GM12878 (cell line): ENCODE results near the gene DSC2. TPM values are rescaled to one million over a fixed set of nuclear protein-coding genes. Genes with fewer than 3 reads are reported as not detected.

Source experiments
- ATAC-seq: fragments of 200-7000 bp; cut with Tn5 transposase; 3 replicates; pipeline ENCODE4 v1.9.1; 2020; ENCODE audit warnings: mild to moderate bottlenecking, moderate library complexity
- BruUV-seq: library from RNA; stranded (reverse); fragments of 400-500 nt; replicated peaks from 2 replicates; lab custom pipeline; 2021; lab: Mats Ljungman, UMichigan
- CTCF ChIA-PET: fragments of 300-600 bp; sonication (Branson Sonifier 250); formaldehyde crosslinking; extraction: SDS; loops from one replicate; lab custom pipeline; 2021; ENCODE audit warnings: inconsistent platforms; lab: Yijun Ruan, JAX
- POLR2A ChIA-PET: fragments of 350-600 bp; formaldehyde crosslinking; extraction: SDS; loops from one replicate; lab custom pipeline; 2021; ENCODE audit warnings: inconsistent platforms; lab: Charles Lee
- RAD21 ChIA-PET: fragments of 300-600 bp; sonication (Branson Sonifier 250); formaldehyde crosslinking; loops from one replicate; lab custom pipeline; 2023; ENCODE audit warnings: antibody characterized with exemption; ENCODE audit not compliant: unreplicated experiment; lab: Charles Lee
- SMC1A ChIA-PET: fragments of 300-600 bp; sonication (Branson Sonifier 250); formaldehyde crosslinking; loops from one replicate; lab custom pipeline; 2023; ENCODE audit not compliant: unreplicated experiment, uncharacterized antibody; lab: Charles Lee
- DNase-seq: peaks from one replicate; pipeline ENCODE4 v3.0.0-alpha.2; 2011; ENCODE audit warnings: low read depth, low spot score
- FAIRE-seq: peaks from 3 replicates; lab custom pipeline; 2011; peaks lifted over from hg19 to GRCh38; lab: Jason Lieb, UNC
- H2AFZ ChIP-seq: 2 replicates; pipeline ENCODE4 v1.6.0; 2011; ENCODE audit warnings: low read depth, low read length, control low read depth; ENCODE audit not compliant: control insufficient read depth
- H3K27ac ChIP-seq: 2 replicates; pipeline ENCODE4 v1.5.1; 2011; ENCODE audit warnings: control low read depth; ENCODE audit not compliant: control insufficient read depth, insufficient read depth
- H3K27me3 ChIP-seq, 2 experiments: replicated peaks in 1 of 2; 2 replicates each; pipeline versions ENCODE4 v1.6.0 to v1.6.1; 2011; ENCODE audit warnings: low read length in 1 of 2; ENCODE audit not compliant: control insufficient read depth in 2 of 2, insufficient read depth in 2 of 2
- H3K36me3 ChIP-seq, 2 experiments: 2 replicates each; pipeline ENCODE4 v1.5.1; 2011; ENCODE audit warnings: low read length in 1 of 2; ENCODE audit not compliant: control insufficient read depth in 2 of 2, insufficient read depth in 2 of 2
- H3K4me1 ChIP-seq: 2 replicates; pipeline ENCODE4 v1.6.1; 2011; ENCODE audit warnings: mild to moderate bottlenecking, low read length, moderate library complexity, mixed read lengths; ENCODE audit not compliant: control insufficient read depth, insufficient read depth
- H3K4me2 ChIP-seq: 2 replicates; pipeline ENCODE4 v1.6.0; 2011; ENCODE audit warnings: control low read depth; ENCODE audit not compliant: control insufficient read depth, insufficient read depth
- H3K4me3 ChIP-seq: fragments of 200-600 bp; sonication (generic); 2 replicates; pipeline ENCODE4 v1.5.1; 2016
- H3K79me2 ChIP-seq: 2 replicates; pipeline ENCODE4 v1.6.0; 2011; ENCODE audit warnings: low read length; ENCODE audit not compliant: control insufficient read depth, insufficient read depth
- H3K9ac ChIP-seq: 2 replicates; pipeline ENCODE4 v1.8.0; 2011; ENCODE audit warnings: low read length, control low read depth, mixed read lengths; ENCODE audit not compliant: control insufficient read depth, insufficient read depth
- H3K9me3 ChIP-seq: replicated peaks from 3 replicates; pipeline ENCODE4 v1.5.1; 2011; ENCODE audit warnings: mild to moderate bottlenecking, low read length; ENCODE audit not compliant: control insufficient read depth, insufficient read depth
- H4K20me1 ChIP-seq: 2 replicates; pipeline ENCODE4 v1.6.0; 2011; ENCODE audit not compliant: control insufficient read depth, insufficient read depth
- CBFB ChIP-seq: IDR thresholded peaks from 2 replicates; pipeline ENCODE4 v1.6.1; 2016; ENCODE audit warnings: antibody characterized with exemption, low read depth
- DPF2 ChIP-seq: fragments of 450-650 bp; IDR thresholded peaks from 2 replicates; pipeline ENCODE4 v1.6.1; 2017; ENCODE audit warnings: mild to moderate bottlenecking
- FOXM1 ChIP-seq: IDR thresholded peaks from 2 replicates; pipeline ENCODE4 v1.6.1; 2012; ENCODE audit warnings: low read depth, mild to moderate bottlenecking, inconsistent platforms, low read length, moderate library complexity
- HDAC6 ChIP-seq: fragments of 200-600 bp; sonication (generic); IDR thresholded peaks from one replicate; pipeline ENCODE4 v1.8.0; 2017; ENCODE audit warnings: antibody characterized with exemption; ENCODE audit not compliant: unreplicated experiment
- POLR2A ChIP-seq: IDR thresholded peaks from 2 replicates; pipeline ENCODE4 v1.6.1; 2011; ENCODE audit warnings: low read depth, mild to moderate bottlenecking, low read length
- POU2F2 ChIP-seq: IDR thresholded peaks from 3 replicates; pipeline ENCODE4 v1.6.1; 2011; ENCODE audit warnings: low read depth, mild to moderate bottlenecking, low read length, borderline replicate concordance
- PRDM15 ChIP-seq: fragments of 450-650 bp; formaldehyde crosslinking; IDR thresholded peaks from 2 replicates; pipeline ENCODE4 v1.4.0; 2020; ENCODE audit warnings: mild to moderate bottlenecking, moderate library complexity
- RELB ChIP-seq: fragments of 450-650 bp; IDR thresholded peaks from 2 replicates; pipeline ENCODE4 v1.6.1; 2017; ENCODE audit warnings: low read depth, mild to moderate bottlenecking, moderate library complexity
- STAT1 ChIP-seq: fragments of 450-650 bp; conservative IDR thresholded peaks from 2 replicates; pipeline ENCODE4 v1.6.1; 2014; ENCODE audit warnings: antibody characterized with exemption, mild to moderate bottlenecking
- TAF1 ChIP-seq: IDR thresholded peaks from 2 replicates; pipeline ENCODE4 v1.6.1; 2011; ENCODE audit warnings: mild to moderate bottlenecking, low read depth, low read length, borderline replicate concordance
- TCF7 ChIP-seq: IDR thresholded peaks from 2 replicates; pipeline ENCODE4 v1.6.1; 2014; ENCODE audit warnings: antibody characterized with exemption, borderline replicate concordance
- YBX1 ChIP-seq: fragments of 450-650 bp; IDR thresholded peaks from 2 replicates; pipeline ENCODE4 v1.6.1; 2016; ENCODE audit warnings: antibody characterized with exemption
- ZNF24 ChIP-seq: fragments of 450-650 bp; IDR thresholded peaks from 2 replicates; pipeline ENCODE4 v1.6.1; 2017; ENCODE audit warnings: antibody characterized with exemption, mild to moderate bottlenecking
- ZNF274 ChIP-seq: IDR thresholded peaks from one replicate; pipeline ENCODE4 v1.8.0; 2011; ENCODE audit not compliant: insufficient read length, insufficient read depth
- in situ Hi-C: fragments of 300-500 bp; cut with MboI; formaldehyde crosslinking; loops from 9 replicates; pipeline ENCODE4 v1.14.3; 2018; ENCODE audit warnings: mixed read lengths
- intact Hi-C: fragments of 100-400 bp; cut with micrococcal nuclease; formaldehyde crosslinking; loops from one replicate; pipeline ENCODE4 v1.14.2; 2022; ENCODE audit not compliant: unreplicated experiment
- polyA plus RNA-seq, 11 experiments: library from polyadenylated mRNA; depleted of rRNA in 4 of 11; unstranded in 6 of 11; stranded (reverse) in 5 of 11; fragments of >200 nt; fragmentation: Nextera tagmentation in 4 of 11; fragmentation: Illumina TruSeq in 1 of 11; extraction: Ambion mirVana in 4 of 11; extraction: Trizol in 1 of 11; gene quantifications; 1 replicate in 1 of 11; 2 replicates in 10 of 11; pipeline versions ENCODE4 v1.2.1 to v1.2.3, GENCODE V29; 2011 to 2016; ENCODE audit warnings: inconsistent platforms in 2 of 11, missing spikeins in 2 of 11, low read depth in 1 of 11
- total RNA-seq, 4 experiments: library from RNA; depleted of rRNA in 3 of 4; stranded (reverse); fragments of >200 nt in 3 of 4; fragmentation: Illumina TruSeq in 1 of 4; extraction: Trizol in 1 of 4; gene quantifications; 2 replicates each; pipeline versions ENCODE4 v1.2.1 to v1.2.3, GENCODE V29; 2013 to 2021

Gene DSC2
- total and polyA plus RNA-seq, 10 of the 15 experiments (the other 5 are each of a cell fraction or from before 2014, with no cell fraction given): 1.2 to 4.9 (median 3.0) TPM; not detected in 1

GRCh38 chr18:31046916-31047315 is 55.3 kb downstream of the DSC2 start:
- intact Hi-C loops (no loop called here), in situ Hi-C loops (no loop called here)
- H3K9me3 ChIP-seq: no peaks in the 10 kb centered on the region; the same call in 2 of the 3 replicates
- H3K27me3 ChIP-seq: peaks cover 2 to 8% of the 10 kb centered on the region in 2 experiments; a peak in 3 of 4 replicates
- ChIA-PET POLR2A (no interaction called here), RAD21 (no interaction called here), CTCF (no interaction called here), SMC1A (no interaction called here)
- H3K27ac ChIP-seq: no peak overlapping the region
- DNase-seq (no peak), ATAC-seq (no peak), FAIRE-seq (no peak)
- no peak overlapping the region for H3K4me3 ChIP-seq
- no TSS peak for BruUV-seq
- TF ChIP-seq POU2F2: no peak
- no peak for TF ChIP-seq YBX1
- TF ChIP-seq PRDM15: no peak
- TF ChIP-seq CBFB: no peak
- TF ChIP-seq ZNF274: no peak
- no peak for TF ChIP-seq FOXM1
- no peak for TF ChIP-seq RELB
- TF ChIP-seq ZNF24: no peak
- no peak for TF ChIP-seq TCF7
- no peak for TF ChIP-seq POLR2A
- TF ChIP-seq HDAC6: no peak
- no peak for TF ChIP-seq TAF1
- TF ChIP-seq DPF2: no peak
- no peak for TF ChIP-seq STAT1
- no peaks in the 10 kb centered on the region for H3K36me3 ChIP-seq
- H3K4me2 ChIP-seq: no peak overlapping the region
- H3K79me2 ChIP-seq: no peaks in the 10 kb centered on the region
- no peaks in the 10 kb centered on the region for H4K20me1 ChIP-seq
- H3K4me1 ChIP-seq: no peaks in the 10 kb centered on the region
- H2AFZ ChIP-seq: no peak overlapping the region
- H3K9ac ChIP-seq: no peak overlapping the region
